ENCODE results near the gene SERPINB5. TPM values are rescaled to one million over a fixed set of nuclear protein-coding genes. Genes with fewer than 3 reads are reported as not detected.

The SERPINB5 gene
- total RNA-seq (2022; extraction: Qiagen RNA extraction; ENCODE audit: low read depth) = 0.07 to 0.13 TPM (median 0.10 TPM) in 4 of 5 replicates, not detected in the other

GRCh38 chr18:63476668-63477067 lies at the start of gene SERPINB5:
TSS of gene SERPINB5 (plus strand) at chr18:63476958. CDS start at chr18:63484429, 7,471 bp downstream.

GRCh38 chr18:63542069-63542468 lies 65.3 kb downstream of the SERPINB5 start, which contains the start of gene SERPINB12:
TSS of gene SERPINB12 (plus strand) at chr18:63542369. CDS start at chr18:63556160, 13,791 bp downstream.

Other genes starting within 250 kb of the SERPINB5 start
- gene BCL2, start 157.2 kb upstream of the SERPINB5 start, total RNA-seq (2022; extraction: Qiagen RNA extraction; ENCODE audit: low read depth) = 0.44 to 0.66 TPM (median 0.49 TPM) in 5 replicates
- 35.0 to 41.7 TPM (median 37.8 TPM) in 5 replicates for gene KDSR, start 109.8 kb upstream of the SERPINB5 start, total RNA-seq (2022; extraction: Qiagen RNA extraction; ENCODE audit: low read depth)
- gene VPS4B, start 54.5 kb upstream of the SERPINB5 start, total RNA-seq (2022; extraction: Qiagen RNA extraction; ENCODE audit: low read depth) = 16.4 to 22.1 TPM (median 20.3 TPM) in 5 replicates
- not detected in 5 replicates for gene SERPINB12, start 65.4 kb downstream of the SERPINB5 start, total RNA-seq (2022; extraction: Qiagen RNA extraction; ENCODE audit: low read depth)
- not detected in 5 replicates for gene SERPINB13, start 110.4 kb downstream of the SERPINB5 start, total RNA-seq (2022; extraction: Qiagen RNA extraction; ENCODE audit: low read depth)
- 0.07 to 0.26 TPM (median 0.15 TPM) in 5 replicates for gene SERPINB4, start 167.3 kb downstream of the SERPINB5 start, total RNA-seq (2022; extraction: Qiagen RNA extraction; ENCODE audit: low read depth)
- 0.07 to 0.13 TPM (median 0.10 TPM) in 3 of 5 replicates, not detected in the others for gene SERPINB3, start 184.9 kb downstream of the SERPINB5 start, total RNA-seq (2022; extraction: Qiagen RNA extraction; ENCODE audit: low read depth)
- 0.13 to 0.17 TPM (median 0.15 TPM) in 3 of 5 replicates, not detected in the others for gene SERPINB11, start 226.0 kb downstream of the SERPINB5 start, total RNA-seq (2022; extraction: Qiagen RNA extraction; ENCODE audit: low read depth)

Measured in A549 treated with GW870086 at 1 μM for 4 hours (cell line).